GM04503 (cell line): ENCODE measurements around the gene TDRD10.
"Not testable (repeated sequence)": the region's sequence is repeated elsewhere in the genome, so short reads cannot be mapped to it uniquely, and the experiment has no call there.

Source experiments
- DNase-seq: peaks from one replicate; pipeline ENCODE4 v3.0.0-alpha.2; 2012; ENCODE audit warnings: low read depth

TDRD10 gene

GRCh38 chr1:154514066-154514553 lies 12.1 kb downstream of the TDRD10 start:
- DNase-seq: no peak

- no peak for DNase-seq
Observed at GRCh38 chr1:154517661-154518060, 15.6 kb downstream of the TDRD10 start.

GRCh38 chr1:154519591-154519991 lies 17.6 kb downstream of the TDRD10 start:
- DNase-seq: no peak

GRCh38 chr1:154520333-154520732 lies 18.3 kb downstream of the TDRD10 start:
- no peak for DNase-seq

GRCh38 chr1:154521695-154522094 lies 19.7 kb downstream of the TDRD10 start:
- DNase-seq: no peak

GRCh38 chr1:154524881-154525280 lies 22.9 kb downstream of the TDRD10 start:
- no peak for DNase-seq

- no peak for DNase-seq
Observed at GRCh38 chr1:154527192-154527591, 25.2 kb downstream of the TDRD10 start.

GRCh38 chr1:154529308-154529707 lies 27.3 kb downstream of the TDRD10 start:
- no peak for DNase-seq

GRCh38 chr1:154531950-154532349 lies 29.9 kb downstream of the TDRD10 start:
- DNase-seq: not testable (repeated sequence)

GRCh38 chr1:154533952-154534844 lies 32.2 kb downstream of the TDRD10 start:
- no peak for DNase-seq

- no peak for DNase-seq
Observed at GRCh38 chr1:154536570-154536969, 34.6 kb downstream of the TDRD10 start.

- no peak for DNase-seq
Observed at GRCh38 chr1:154539486-154540483, 37.8 kb downstream of the TDRD10 start.

- DNase-seq: no peak
Observed at GRCh38 chr1:154541231-154541630, 39.2 kb downstream of the TDRD10 start.

- DNase-seq: no peak
Observed at GRCh38 chr1:154546264-154547063, 44.4 kb downstream of the TDRD10 start.

GRCh38 chr1:154547105-154547732 lies 45.2 kb downstream of the TDRD10 start:
- no peak for DNase-seq

- DNase-seq: no peak
Observed at GRCh38 chr1:154548028-154548427, 46.0 kb downstream of the TDRD10 start.

GRCh38 chr1:154549202-154549770 lies 47.3 kb downstream of the TDRD10 start:
- DNase-seq: no peak

- DNase-seq: no peak
Observed at GRCh38 chr1:154550070-154550469, 48.1 kb downstream of the TDRD10 start.

GRCh38 chr1:154550657-154551056 lies 48.6 kb downstream of the TDRD10 start:
- no peak for DNase-seq

GRCh38 chr1:154551474-154551873 lies 49.5 kb downstream of the TDRD10 start:
- DNase-seq: no peak

GRCh38 chr1:154552036-154552435 lies 50.0 kb downstream of the TDRD10 start:
- DNase-seq: no peak
